ENCODE data around the gene FXYD7.

DNA sequence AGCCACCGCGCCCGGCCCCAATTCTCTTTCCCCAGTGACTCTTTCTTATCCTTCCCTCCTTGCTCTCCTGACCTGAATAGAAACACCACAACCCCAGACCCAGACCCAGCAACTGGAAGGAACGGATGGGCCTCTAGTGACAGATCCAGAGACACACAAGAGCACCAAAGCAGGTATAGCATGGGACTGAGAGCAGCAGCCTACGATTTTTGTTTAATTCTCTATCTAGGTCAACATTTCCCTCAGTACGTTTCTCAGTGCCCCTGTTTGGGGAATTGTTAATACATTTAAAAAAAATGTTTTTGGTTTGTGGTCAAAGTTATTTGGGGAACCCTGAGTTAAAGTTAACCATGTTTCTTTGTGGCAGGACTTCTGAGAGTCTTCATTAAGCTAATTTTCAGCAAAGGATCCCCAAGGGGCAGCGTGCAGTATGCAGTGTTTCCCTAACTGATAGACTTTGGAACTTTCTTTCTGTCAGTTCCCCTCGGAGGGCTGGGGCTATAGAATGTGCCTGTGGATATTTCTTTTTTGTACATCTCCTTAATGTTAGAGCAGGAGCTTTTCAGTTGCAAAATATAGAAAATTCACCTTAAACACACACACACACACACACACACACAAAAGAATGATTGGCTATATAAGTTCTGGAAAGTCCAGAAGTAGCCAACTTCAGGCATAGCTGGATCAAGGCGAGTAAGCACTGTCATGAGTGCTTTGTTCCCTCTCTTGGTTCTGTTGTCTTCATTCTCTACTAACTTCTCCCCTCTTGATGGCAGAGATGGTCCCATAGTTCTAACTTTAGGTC, 17.8 kb downstream of the FXYD7 start:
- no peak for TF ChIP-seq CTCF (IDR thresholded peaks at IDR 0.05 in 2 of 3, conservative IDR thresholded peaks at IDR 0.05 in 1 of 3; ENCODE audit: borderline replicate concordance in 1 of 3, insufficient read depth in 1 of 3, low read depth in 2 of 3, low read length in 2 of 3)
- no peak for TF ChIP-seq MAX (IDR thresholded peaks at IDR 0.05)
- TF ChIP-seq, protein P1, sequence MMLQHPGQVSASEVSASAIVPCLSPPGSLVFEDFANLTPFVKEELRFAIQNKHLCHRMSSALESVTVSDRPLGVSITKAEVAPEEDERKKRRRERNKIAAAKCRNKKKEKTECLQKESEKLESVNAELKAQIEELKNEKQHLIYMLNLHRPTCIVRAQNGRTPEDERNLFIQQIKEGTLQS (IDR thresholded peaks at IDR 0.05): no peak
- no peak for TF ChIP-seq REST (IDR thresholded peaks at IDR 0.05; ENCODE audit: low read depth)
- TF ChIP-seq EZH2 (IDR thresholded peaks at IDR 0.05): no peak
- no peak for TF ChIP-seq ZNF274 (IDR thresholded peaks at IDR 0.05; ENCODE audit: low read depth, low read length)
- no peak for TF ChIP-seq POLR2AphosphoS5 (IDR thresholded peaks at IDR 0.05; ENCODE audit: low read depth, low read length)

All from HCT116 (cell line).